PC-9 (cell line): ENCODE data around the gene LBR. TPM values are rescaled to one million over a fixed set of nuclear protein-coding genes. Genes with fewer than 3 reads are reported as not detected.

ENCODE experiments used
- BruUV-seq: library from RNA; stranded (reverse); fragments of 400-500 nt; replicated peaks from 2 replicates; lab custom pipeline; 2021; lab: Mats Ljungman, UMichigan
- CTCF ChIA-PET: fragments of 300-600 bp; sonication (Branson Sonifier 250); formaldehyde crosslinking; loops from one replicate; lab custom pipeline; 2022; ENCODE audit warnings: antibody characterized with exemption; lab: Charles Lee
- POLR2A ChIA-PET: fragments of 300-600 bp; sonication (Branson Sonifier 250); formaldehyde crosslinking; loops from one replicate; lab custom pipeline; 2022; ENCODE audit warnings: antibody characterized with exemption; ENCODE audit not compliant: unreplicated experiment; lab: Charles Lee
- DNase-seq, 2 experiments: peaks; one replicate each; pipeline versions ENCODE4 v3.0.0 to v3.0.0-alpha.2; 2015 to 2022; ENCODE audit warnings: mixed read lengths in 1 of 2
- H2AFZ ChIP-seq: fragments of 200-600 bp; sonication (generic); 2 replicates; pipeline ENCODE4 v1.8.1; 2017; ENCODE audit warnings: antibody characterized with exemption
- H3F3A ChIP-seq: fragments of 200-600 bp; sonication (generic); 2 replicates; pipeline ENCODE4 v1.8.1; 2017; ENCODE audit warnings: antibody characterized with exemption, mild to moderate bottlenecking, low read depth; ENCODE audit not compliant: insufficient read depth
- H3K27ac ChIP-seq: fragments of 200-600 bp; sonication (generic); 2 replicates; pipeline ENCODE4 v1.6.1; 2016; ENCODE audit warnings: mixed run types
- H3K27me3 ChIP-seq: fragments of 200-600 bp; sonication (generic); 2 replicates; pipeline ENCODE4 v1.6.1; 2016; ENCODE audit warnings: low read depth, mixed run types; ENCODE audit not compliant: insufficient read depth
- H3K36me3 ChIP-seq: fragments of 200-600 bp; sonication (generic); 2 replicates; pipeline ENCODE4 v1.6.1; 2016; ENCODE audit warnings: low read depth, mixed run types
- H3K4me1 ChIP-seq: fragments of 200-600 bp; sonication (generic); replicated peaks from 2 replicates; pipeline ENCODE4 v1.6.1; 2016; ENCODE audit warnings: mixed run types; ENCODE audit not compliant: insufficient read depth
- H3K4me2 ChIP-seq: fragments of 200-600 bp; sonication (generic); 2 replicates; pipeline ENCODE4 v1.6.1; 2017; ENCODE audit warnings: mixed run types
- H3K4me3 ChIP-seq: fragments of 200-600 bp; sonication (generic); 2 replicates; pipeline ENCODE4 v1.6.1; 2016; ENCODE audit warnings: mixed run types
- H3K79me2 ChIP-seq: fragments of 200-600 bp; sonication (generic); 2 replicates; pipeline ENCODE4 v1.6.1; 2017; ENCODE audit warnings: low read depth, mixed run types
- H3K9me2 ChIP-seq: fragments of 200-600 bp; sonication (generic); 2 replicates; pipeline ENCODE4 v1.8.1; 2017; ENCODE audit warnings: mild to moderate bottlenecking; ENCODE audit not compliant: insufficient read depth
- H3K9me3 ChIP-seq: fragments of 200-600 bp; sonication (generic); 2 replicates; pipeline ENCODE4 v1.8.1; 2016; ENCODE audit warnings: low read depth; ENCODE audit not compliant: insufficient read depth
- H4K20me1 ChIP-seq: fragments of 200-600 bp; sonication (generic); 2 replicates; pipeline ENCODE4 v1.8.1; 2017; ENCODE audit not compliant: insufficient read depth
- EZH2 ChIP-seq: fragments of 200-600 bp; sonication (generic); IDR thresholded peaks from 2 replicates; pipeline ENCODE4 v1.8.0; 2017; ENCODE audit warnings: antibody characterized with exemption, low read depth
- intact Hi-C: fragments of 100-400 bp; cut with micrococcal nuclease; formaldehyde crosslinking; loops from one replicate; pipeline ENCODE4 v1.10.0; 2022; ENCODE audit not compliant: unreplicated experiment
- total RNA-seq: library from RNA; stranded (reverse); gene quantifications from 2 replicates; pipeline ENCODE4 v1.2.3, GENCODE V29; 2021
- TF ChIP-seq, protein P1 (sequence below): fragments of 200-600 bp; sonication (generic); conservative IDR thresholded peaks from 2 replicates; pipeline ENCODE4 v1.6.1; 2017; ENCODE audit warnings: mixed run types, antibody characterized with exemption, mild to moderate bottlenecking, moderate library complexity

The LBR gene
- total RNA-seq, 1 experiment from 2014 or later = 158 TPM

DNA sequence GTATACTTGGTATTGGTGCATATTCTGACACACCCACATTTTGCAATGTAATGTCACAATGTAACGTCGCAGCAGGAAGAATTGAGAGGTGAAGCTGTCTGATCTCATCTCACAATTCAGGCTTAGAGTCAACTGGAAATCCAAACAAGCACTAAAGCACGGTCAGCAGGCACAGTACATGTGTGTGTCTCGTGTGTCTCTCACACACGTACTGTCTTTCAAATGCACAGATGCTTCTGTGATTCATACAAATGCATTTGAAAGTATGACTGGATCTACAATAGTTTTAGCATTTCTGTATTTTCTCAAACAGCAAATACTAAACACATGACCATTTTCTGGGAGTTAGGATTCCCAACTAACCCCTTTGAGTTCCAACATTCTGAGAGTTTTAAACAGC, 26.9 kb downstream of the LBR start:
- Histone ChIP-seq H3K27ac (no peak overlapping the region), H3K79me2 (no peaks in the 10 kb centered on the region; the same call in 1 of the 2 replicates), H4K20me1 (no peaks in the 10 kb centered on the region; the same call in 1 of the 2 replicates), H3K4me3 (no peak overlapping the region), H3K36me3 (peaks cover 55% of the 10 kb centered on the region), H2AFZ (no peak overlapping the region), H3K4me2 (no peak overlapping the region), H3K9me3 (no peaks in the 10 kb centered on the region), H3K27me3 (no peaks in the 10 kb centered on the region), H3F3A (peaks cover 33% of the 10 kb centered on the region), H3K9me2 (no peaks in the 10 kb centered on the region), H3K4me1 (no peaks in the 10 kb centered on the region)
- no peak for DNase-seq
- intact Hi-C loops = no loop called here
- no TSS peak for BruUV-seq
- POLR2A ChIA-PET = no interaction called here
- no peak for TF ChIP-seq EZH2
- TF ChIP-seq, protein P1, sequence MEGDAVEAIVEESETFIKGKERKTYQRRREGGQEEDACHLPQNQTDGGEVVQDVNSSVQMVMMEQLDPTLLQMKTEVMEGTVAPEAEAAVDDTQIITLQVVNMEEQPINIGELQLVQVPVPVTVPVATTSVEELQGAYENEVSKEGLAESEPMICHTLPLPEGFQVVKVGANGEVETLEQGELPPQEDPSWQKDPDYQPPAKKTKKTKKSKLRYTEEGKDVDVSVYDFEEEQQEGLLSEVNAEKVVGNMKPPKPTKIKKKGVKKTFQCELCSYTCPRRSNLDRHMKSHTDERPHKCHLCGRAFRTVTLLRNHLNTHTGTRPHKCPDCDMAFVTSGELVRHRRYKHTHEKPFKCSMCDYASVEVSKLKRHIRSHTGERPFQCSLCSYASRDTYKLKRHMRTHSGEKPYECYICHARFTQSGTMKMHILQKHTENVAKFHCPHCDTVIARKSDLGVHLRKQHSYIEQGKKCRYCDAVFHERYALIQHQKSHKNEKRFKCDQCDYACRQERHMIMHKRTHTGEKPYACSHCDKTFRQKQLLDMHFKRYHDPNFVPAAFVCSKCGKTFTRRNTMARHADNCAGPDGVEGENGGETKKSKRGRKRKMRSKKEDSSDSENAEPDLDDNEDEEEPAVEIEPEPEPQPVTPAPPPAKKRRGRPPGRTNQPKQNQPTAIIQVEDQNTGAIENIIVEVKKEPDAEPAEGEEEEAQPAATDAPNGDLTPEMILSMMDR = no peak
- CTCF ChIA-PET = no interaction called here

DNA sequence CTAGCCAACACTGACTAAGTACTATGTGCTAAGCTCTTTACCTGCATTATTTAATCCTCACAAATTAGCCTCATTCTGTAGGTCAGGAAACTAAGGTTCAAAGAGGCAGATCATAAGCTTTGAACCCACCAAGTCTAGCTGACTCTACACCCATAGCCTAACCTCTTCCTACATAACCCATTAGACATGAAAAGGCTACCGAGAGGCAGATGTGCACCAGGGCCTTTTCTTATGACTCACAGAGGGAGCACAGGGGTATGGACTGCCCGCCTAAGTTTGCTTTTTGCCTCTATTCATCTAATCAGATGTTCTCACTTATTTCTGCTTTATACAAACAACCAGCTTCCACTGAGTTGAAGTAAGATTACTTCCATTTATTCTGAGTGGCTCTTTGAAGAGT, 31.5 kb downstream of the LBR start:
- Histone ChIP-seq H3K79me2 (no peaks in the 10 kb centered on the region; the same call in 1 of the 2 replicates), H3K4me3 (no peak overlapping the region), H4K20me1 (no peaks in the 10 kb centered on the region; the same call in 1 of the 2 replicates), H3K36me3 (peaks cover 19% of the 10 kb centered on the region), H3K9me3 (no peaks in the 10 kb centered on the region), H3K27ac (no peak overlapping the region), H3K4me1 (no peaks in the 10 kb centered on the region), H3K4me2 (no peak overlapping the region), H3K27me3 (no peaks in the 10 kb centered on the region), H3K9me2 (no peaks in the 10 kb centered on the region), H3F3A (peaks cover 38% of the 10 kb centered on the region; the same call in 1 of the 2 replicates), H2AFZ (no peak overlapping the region)
- BruUV-seq = no TSS peak
- intact Hi-C loops = no loop called here
- POLR2A ChIA-PET = no interaction called here
- no peak for DNase-seq
- TF ChIP-seq, protein P1 = no peak
- no peak for TF ChIP-seq EZH2
- CTCF ChIA-PET = no interaction called here

DNA sequence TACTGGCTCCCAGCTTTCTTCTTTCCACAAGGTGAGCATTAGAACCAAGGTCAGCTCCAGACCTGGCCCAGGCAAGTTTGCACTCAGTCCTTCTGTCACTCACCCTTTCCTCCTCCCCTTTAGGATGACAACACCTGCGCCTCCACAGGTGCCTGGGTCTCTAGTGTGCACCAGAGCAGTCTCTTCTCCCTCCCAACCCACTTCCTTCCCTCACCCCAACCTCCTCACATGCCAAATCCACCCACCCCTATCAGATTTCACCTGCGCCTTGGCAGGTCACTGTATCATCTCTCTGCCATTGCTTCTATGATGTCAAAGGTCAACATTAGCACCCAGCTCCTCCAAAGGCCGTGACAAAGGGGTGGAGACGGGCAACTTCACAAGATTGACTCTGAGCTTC, 38.0 kb downstream of the LBR start:
- Histone ChIP-seq H3K27me3 (no peaks in the 10 kb centered on the region), H2AFZ (no peak overlapping the region), H3K4me2 (no peak overlapping the region), H3F3A (peaks cover 5% of the 10 kb centered on the region; the same call in 1 of the 2 replicates), H3K36me3 (no peaks in the 10 kb centered on the region), H3K9me2 (no peaks in the 10 kb centered on the region), H3K79me2 (no peaks in the 10 kb centered on the region), H3K4me3 (no peak overlapping the region), H3K9me3 (no peaks in the 10 kb centered on the region), H3K4me1 (no peaks in the 10 kb centered on the region), H3K27ac (no peak overlapping the region), H4K20me1 (no peaks in the 10 kb centered on the region)
- BruUV-seq = no TSS peak
- ChIA-PET CTCF (no interaction called here), POLR2A (no interaction called here)
- no peak for DNase-seq
- TF ChIP-seq, protein P1 = no peak
- TF ChIP-seq EZH2 = no peak
- intact Hi-C loops = no loop called here
